ENCODE results near the gene FAP.

FAP gene

GRCh38 chr2:162241571-162241970 lies 1.7 kb downstream of the FAP start:
- no peak for DNase-seq

- DNase-seq, result no peak
Observed at GRCh38 chr2:162234620-162235462, 8.4 kb downstream of the FAP start.

- DNase-seq, result no peak
Observed at GRCh38 chr2:162233197-162233596, 10.0 kb downstream of the FAP start.

GRCh38 chr2:162232671-162233070 lies 10.6 kb downstream of the FAP start:
- DNase-seq, result no peak

GRCh38 chr2:162232027-162232426 lies 11.2 kb downstream of the FAP start:
- DNase-seq, result no peak

- no peak for DNase-seq
Observed at GRCh38 chr2:162230761-162231160, 12.5 kb downstream of the FAP start.

GRCh38 chr2:162226836-162227235 lies 16.4 kb downstream of the FAP start:
- no peak for DNase-seq

- peak; percentile 5 for DNase-seq
Observed at GRCh38 chr2:162221064-162221463, 22.2 kb downstream of the FAP start.

GRCh38 chr2:162220368-162220767 lies 22.9 kb downstream of the FAP start:
- DNase-seq, result no peak

GRCh38 chr2:162219426-162219825 lies 23.8 kb downstream of the FAP start:
- no peak for DNase-seq

- no peak for DNase-seq
Observed at GRCh38 chr2:162217598-162217997, 25.6 kb downstream of the FAP start.

- no peak for DNase-seq
Observed at GRCh38 chr2:162215162-162215561, 28.1 kb downstream of the FAP start.

GRCh38 chr2:162212366-162212765 lies 30.9 kb downstream of the FAP start:
- no peak for DNase-seq

GRCh38 chr2:162211732-162212131 lies 31.5 kb downstream of the FAP start:
- DNase-seq, result no peak

- no peak for DNase-seq
Observed at GRCh38 chr2:162210385-162210784, 32.9 kb downstream of the FAP start.

- no peak for DNase-seq
Observed at GRCh38 chr2:162202203-162202602, 41.0 kb downstream of the FAP start.

- no peak for DNase-seq
Observed at GRCh38 chr2:162200636-162201035, 42.6 kb downstream of the FAP start.

GRCh38 chr2:162199913-162200312 lies 43.3 kb downstream of the FAP start:
- no peak for DNase-seq

- no peak for DNase-seq
Observed at GRCh38 chr2:162198239-162198638, 45.0 kb downstream of the FAP start.

GRCh38 chr2:162197069-162197825 lies 46.0 kb downstream of the FAP start:
- DNase-seq, result no peak

GRCh38 chr2:162196638-162197037 lies 46.6 kb downstream of the FAP start:
- DNase-seq, result no peak

GRCh38 chr2:162188451-162188850 lies 54.8 kb downstream of the FAP start:
- DNase-seq, result no peak

- DNase-seq, result no peak
Observed at GRCh38 chr2:162185541-162186232, 57.6 kb downstream of the FAP start.
